Urinary bladder (tissue), 4 donors: ENCODE measurements around the gene ASS1. TPM values are rescaled to one million over a fixed set of nuclear protein-coding genes. Genes with fewer than 3 reads are reported as not detected.

Source experiments
- DNase-seq: peaks from one replicate; pipeline ENCODE4 v3.0.0-alpha.2; 2015; ENCODE audit errors: extremely low spot score
- H3K27ac ChIP-seq: one replicate; pipeline ENCODE4 v1.5.1; 2013; ENCODE audit warnings: low read depth, mild to moderate bottlenecking, moderate library complexity
- H3K36me3 ChIP-seq: one replicate; pipeline ENCODE4 v1.6.1; 2013; ENCODE audit warnings: mild to moderate bottlenecking, moderate library complexity; ENCODE audit not compliant: insufficient read depth
- H3K4me1 ChIP-seq: one replicate; pipeline ENCODE4 v1.6.1; 2013; ENCODE audit warnings: mild to moderate bottlenecking, moderate library complexity; ENCODE audit not compliant: insufficient read depth
- H3K4me3 ChIP-seq: one replicate; pipeline ENCODE4 v1.5.1; 2013; ENCODE audit warnings: low read depth, low read length
- whole genome bisulfite sequencing: extraction: QIAGEN DNeasy Blood & Tissue Kit; methylation state at CpG from one replicate; pipeline ENCODE4 v1.1.7; 2013; 5-methylcytosine and 5-hydroxymethylcytosine counted together
- polyA plus RNA-seq: library from polyadenylated mRNA; stranded (reverse); fragments of 200-250 nt; gene quantifications from one replicate; pipeline ENCODE4 v1.2.3, GENCODE V29; 2013
- total RNA-seq: library from RNA; depleted of rRNA; stranded (reverse); fragments of >200 nt; gene quantifications from one replicate; pipeline ENCODE4 v1.2.3, GENCODE V29; 2014
- donor health status: healthy with polysubstance abuse.
- donor health status: healthy.

Gene ASS1
- total and polyA plus RNA-seq, 2 donors: 59.5 to 115 TPM

DNA sequence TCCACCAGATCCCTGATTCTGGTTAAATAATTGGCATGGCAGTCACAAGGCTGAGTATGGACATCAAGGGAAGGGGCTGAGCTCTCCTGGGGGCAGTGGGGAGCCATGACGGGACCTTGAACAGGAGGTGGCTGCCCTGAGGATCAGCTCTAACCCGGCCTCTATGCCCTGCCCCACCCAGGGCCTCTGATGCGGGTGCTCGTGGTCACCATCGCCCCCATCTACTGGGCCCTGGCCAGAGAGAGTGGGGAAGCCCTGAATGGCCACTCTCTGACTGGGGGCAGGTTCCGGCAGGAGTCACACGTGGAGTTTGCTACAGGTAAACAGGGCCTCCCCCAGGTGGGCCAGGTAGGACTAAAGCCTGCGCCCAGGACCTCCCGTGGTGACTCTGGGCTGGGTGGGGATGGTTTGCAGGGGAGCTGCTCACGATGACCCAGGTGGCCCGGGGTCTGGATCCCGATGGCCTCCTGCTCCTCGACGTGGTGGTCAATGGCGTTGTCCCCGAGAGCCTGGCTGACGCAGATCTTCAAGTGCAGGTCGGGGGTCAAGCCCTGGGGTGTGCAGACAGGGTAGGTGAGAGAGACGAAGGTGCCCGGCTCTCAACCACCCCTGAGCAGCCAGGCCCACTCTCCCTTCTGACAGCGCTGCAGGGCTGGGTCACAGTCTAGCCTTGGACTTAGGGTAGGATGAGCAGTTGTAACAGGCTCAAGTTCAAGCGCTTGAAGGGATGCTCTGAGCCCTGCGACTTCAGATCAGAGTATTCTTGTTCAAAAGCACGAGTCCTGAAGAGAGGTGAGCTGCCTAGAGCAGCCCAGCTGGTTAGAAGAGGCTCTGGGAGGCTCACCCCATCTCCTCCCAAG is 19.9 kb upstream of the ASS1 start:
- Histone ChIP-seq H3K36me3 (no peaks in the 10 kb centered on the region), H3K27ac (no peak overlapping the region), H3K4me3 (no peak overlapping the region), H3K4me1 (no peaks in the 10 kb centered on the region)
- WGBS: 93% methylated on average over 24 of the region's 24 CpGs
- DNase-seq: no peak

DNA sequence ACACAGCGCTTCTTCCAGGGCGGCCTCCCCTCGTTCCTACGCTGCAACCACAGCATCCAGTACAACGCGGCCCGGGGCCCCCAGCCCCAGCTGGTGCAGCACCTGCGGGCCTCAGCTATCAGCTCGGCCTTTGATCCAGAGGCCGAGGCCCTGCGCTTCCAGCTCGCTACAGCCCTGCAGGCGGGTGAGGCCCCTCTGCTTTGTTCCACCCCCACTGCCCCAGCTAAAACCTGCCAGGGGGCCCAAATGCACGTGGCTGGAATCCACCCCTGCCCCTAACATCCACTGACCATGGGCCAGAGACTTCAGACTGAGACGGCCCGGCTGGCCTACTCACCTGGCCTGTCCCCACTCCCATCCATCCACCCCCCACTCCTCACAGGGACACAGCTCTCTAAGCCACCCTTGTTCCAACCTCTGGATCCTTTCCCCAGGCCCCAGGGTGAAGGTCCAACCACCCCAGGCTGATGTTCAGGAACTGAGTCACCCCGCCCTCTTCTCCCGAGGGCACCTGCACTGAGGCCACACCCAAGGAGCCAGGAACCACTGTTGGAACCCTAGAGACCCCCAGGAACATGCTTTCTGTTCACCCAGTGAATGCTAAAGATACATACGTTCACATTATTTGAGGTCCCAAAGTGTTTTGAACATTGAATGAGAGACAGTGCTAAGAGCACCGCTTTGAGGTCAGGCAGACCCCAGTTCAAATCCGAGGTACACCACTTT is 18.9 kb upstream of the ASS1 start:
- 90% methylated on average over 21 of the region's 21 CpGs for WGBS
- H3K4me3 ChIP-seq: no peak overlapping the region
- no peaks in the 10 kb centered on the region for H3K4me1 ChIP-seq
- no peaks in the 10 kb centered on the region for H3K36me3 ChIP-seq
- DNase-seq: no peak
- H3K27ac ChIP-seq: no peak overlapping the region

DNA sequence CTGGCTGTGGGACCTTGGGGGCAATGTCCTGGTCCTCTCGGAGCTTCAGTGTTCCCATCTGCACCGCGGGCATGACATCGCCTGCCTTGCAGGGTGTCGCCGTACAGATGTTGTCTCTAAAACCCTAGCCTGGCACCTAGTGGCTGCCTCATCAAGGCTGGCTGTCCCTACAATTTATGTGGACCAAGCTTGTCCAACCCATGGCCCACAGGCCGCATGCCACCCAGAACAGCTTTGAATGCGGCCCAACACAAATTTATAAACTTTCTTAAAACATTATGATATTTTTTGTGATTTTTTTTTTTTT is 18.3 kb upstream of the ASS1 start:
- no peak for DNase-seq
- 85% methylated on average over 8 of the region's 8 CpGs for WGBS
- no peaks in the 10 kb centered on the region for H3K4me1 ChIP-seq
- H3K36me3 ChIP-seq: no peaks in the 10 kb centered on the region
- H3K27ac ChIP-seq: no peak overlapping the region
- no peak overlapping the region for H3K4me3 ChIP-seq

DNA sequence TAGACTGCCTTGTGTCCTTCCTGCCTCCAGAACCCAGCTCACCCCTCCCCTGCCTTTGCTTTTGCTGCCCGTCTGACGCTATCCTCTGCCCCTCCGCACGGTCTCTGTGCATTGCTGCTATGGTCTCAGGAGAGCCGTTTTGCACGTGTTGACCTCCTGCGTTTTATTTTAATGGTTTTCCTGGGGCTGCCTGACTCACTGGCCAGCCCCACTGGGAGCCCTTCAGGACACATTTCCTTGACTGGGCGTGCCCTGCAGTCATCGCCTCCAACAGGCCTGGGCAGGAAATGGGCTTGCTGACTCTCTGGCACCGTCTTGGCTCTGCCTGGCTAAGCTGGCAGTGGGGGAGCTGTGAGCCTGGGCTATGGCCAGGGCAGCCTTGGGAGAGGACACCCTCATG is 17.9 kb upstream of the ASS1 start:
- Histone ChIP-seq H3K4me1 (no peaks in the 10 kb centered on the region), H3K27ac (no peak overlapping the region), H3K36me3 (no peaks in the 10 kb centered on the region), H3K4me3 (no peak overlapping the region)
- WGBS: 77% methylated on average over 10 of the region's 10 CpGs
- no peak for DNase-seq

DNA sequence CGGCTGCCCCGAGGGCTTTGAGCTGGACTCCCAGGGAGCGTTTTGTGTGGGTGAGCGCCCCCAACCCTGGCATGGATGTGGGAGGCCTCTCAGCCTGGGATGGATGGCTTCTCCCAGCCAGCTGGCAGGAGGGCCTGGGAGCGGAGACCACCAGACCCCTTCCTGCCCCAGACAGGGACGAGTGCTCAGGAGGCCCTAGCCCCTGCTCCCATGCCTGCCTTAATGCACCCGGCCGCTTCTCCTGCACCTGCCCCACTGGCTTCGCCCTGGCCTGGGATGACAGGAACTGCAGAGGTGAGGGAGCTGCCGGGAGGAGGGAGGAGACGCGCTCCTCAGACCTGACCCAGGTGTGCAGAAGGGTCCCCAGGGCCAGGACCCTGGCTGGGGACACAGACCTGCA is 17.4 kb upstream of the ASS1 start:
- DNase-seq: no peak

DNA sequence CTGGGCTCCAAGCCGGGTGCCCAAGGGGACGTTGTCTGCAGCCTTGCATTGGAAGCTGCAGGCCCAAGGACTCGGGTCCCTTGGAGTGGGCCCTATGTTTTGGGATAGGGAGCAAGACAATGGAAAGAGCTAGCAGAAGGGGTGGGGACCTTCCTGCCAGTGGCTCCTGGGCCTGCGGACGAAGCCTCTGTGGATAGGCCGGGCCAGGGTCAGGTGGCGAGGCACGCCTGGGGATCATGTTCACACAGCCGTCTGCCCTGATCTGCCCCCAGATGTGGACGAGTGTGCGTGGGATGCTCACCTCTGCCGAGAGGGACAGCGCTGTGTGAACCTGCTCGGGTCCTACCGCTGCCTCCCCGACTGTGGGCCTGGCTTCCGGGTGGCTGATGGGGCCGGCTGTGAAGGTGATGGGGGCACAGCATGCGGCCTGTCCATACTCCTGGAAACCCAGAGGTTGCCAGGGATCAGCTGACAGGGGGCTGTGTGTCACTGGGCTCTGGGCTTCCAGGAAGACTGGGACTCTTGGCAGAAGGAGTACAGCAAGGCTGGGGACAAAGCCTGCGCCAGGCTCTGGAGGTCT is 16.6 kb upstream of the ASS1 start:
- no peak for DNase-seq
- no peak overlapping the region for H3K27ac ChIP-seq
- no peaks in the 10 kb centered on the region for H3K4me1 ChIP-seq
- H3K4me3 ChIP-seq: no peak overlapping the region
- H3K36me3 ChIP-seq: no peaks in the 10 kb centered on the region
- 93% methylated on average over 20 of the region's 20 CpGs for WGBS

More for the DNA sequence above, 17.4 kb upstream of the ASS1 start:
- Histone ChIP-seq H3K36me3 (no peaks in the 10 kb centered on the region), H3K27ac (no peak overlapping the region), H3K4me3 (no peak overlapping the region), H3K4me1 (no peaks in the 10 kb centered on the region)
- 93% methylated on average over 12 of the region's 12 CpGs for WGBS

DNA sequence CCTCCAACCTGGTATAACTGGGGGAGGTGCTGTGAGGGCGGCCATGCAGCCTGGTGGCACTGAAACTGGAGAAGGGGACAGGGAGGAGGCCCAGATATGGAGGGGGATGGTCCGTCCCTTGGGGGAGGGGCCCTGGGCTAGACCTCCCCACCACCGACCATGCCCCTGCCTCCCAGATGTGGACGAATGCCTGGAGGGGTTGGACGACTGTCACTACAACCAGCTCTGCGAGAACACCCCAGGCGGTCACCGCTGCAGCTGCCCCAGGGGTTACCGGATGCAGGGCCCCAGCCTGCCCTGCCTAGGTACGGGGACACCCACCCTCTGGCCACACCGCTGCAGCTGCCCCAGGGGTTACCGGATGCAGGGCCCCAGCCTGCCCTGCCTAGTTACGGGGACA is 15.4 kb upstream of the ASS1 start:
- H3K4me3 ChIP-seq: no peak overlapping the region
- 81% methylated on average over 13 of the region's 13 CpGs for WGBS
- H3K27ac ChIP-seq: no peak overlapping the region
- DNase-seq: no peak
- no peaks in the 10 kb centered on the region for H3K36me3 ChIP-seq
- H3K4me1 ChIP-seq: no peaks in the 10 kb centered on the region

DNA sequence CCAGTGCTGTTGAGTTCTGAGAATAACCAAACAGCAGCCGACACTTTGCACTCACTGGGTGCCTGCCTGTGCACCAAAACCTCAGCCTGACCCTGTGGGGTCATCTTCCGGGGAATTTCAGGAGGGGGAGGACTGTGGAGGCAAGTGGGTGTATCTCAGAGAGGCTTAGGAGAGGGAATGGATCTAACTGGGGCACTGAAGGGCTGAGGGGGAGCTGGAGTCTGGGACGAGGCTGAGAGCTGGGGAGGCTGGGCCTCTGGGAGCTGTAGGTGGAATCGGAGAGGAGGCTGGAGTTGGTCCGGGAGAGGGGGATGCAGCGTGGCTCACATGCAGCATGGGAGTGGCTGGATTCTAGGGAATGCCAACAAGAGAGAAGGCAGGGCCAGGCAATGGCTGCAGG is 14.9 kb upstream of the ASS1 start:
- Histone ChIP-seq H3K36me3 (no peaks in the 10 kb centered on the region), H3K4me3 (no peak overlapping the region), H3K27ac (no peak overlapping the region), H3K4me1 (no peaks in the 10 kb centered on the region)
- 91% methylated on average over 6 of the region's 6 CpGs for WGBS
- no peak for DNase-seq

DNA sequence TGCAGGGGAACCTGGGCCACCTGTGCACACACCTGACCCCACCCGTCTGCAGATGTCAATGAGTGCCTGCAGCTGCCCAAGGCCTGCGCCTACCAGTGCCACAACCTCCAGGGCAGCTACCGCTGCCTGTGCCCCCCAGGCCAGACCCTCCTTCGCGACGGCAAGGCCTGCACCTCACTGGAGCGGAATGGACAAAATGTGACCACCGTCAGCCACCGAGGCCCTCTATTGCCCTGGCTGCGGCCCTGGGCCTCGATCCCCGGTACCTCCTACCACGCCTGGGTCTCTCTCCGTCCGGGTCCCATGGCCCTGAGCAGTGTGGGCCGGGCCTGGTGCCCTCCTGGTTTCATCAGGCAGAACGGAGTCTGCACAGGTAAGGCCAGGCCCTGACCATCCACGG is 14.5 kb upstream of the ASS1 start:
- Histone ChIP-seq H3K36me3 (no peaks in the 10 kb centered on the region), H3K27ac (no peak overlapping the region), H3K4me3 (no peak overlapping the region), H3K4me1 (no peaks in the 10 kb centered on the region)
- DNase-seq: no peak
- WGBS: 98% methylated on average over 18 of the region's 18 CpGs

DNA sequence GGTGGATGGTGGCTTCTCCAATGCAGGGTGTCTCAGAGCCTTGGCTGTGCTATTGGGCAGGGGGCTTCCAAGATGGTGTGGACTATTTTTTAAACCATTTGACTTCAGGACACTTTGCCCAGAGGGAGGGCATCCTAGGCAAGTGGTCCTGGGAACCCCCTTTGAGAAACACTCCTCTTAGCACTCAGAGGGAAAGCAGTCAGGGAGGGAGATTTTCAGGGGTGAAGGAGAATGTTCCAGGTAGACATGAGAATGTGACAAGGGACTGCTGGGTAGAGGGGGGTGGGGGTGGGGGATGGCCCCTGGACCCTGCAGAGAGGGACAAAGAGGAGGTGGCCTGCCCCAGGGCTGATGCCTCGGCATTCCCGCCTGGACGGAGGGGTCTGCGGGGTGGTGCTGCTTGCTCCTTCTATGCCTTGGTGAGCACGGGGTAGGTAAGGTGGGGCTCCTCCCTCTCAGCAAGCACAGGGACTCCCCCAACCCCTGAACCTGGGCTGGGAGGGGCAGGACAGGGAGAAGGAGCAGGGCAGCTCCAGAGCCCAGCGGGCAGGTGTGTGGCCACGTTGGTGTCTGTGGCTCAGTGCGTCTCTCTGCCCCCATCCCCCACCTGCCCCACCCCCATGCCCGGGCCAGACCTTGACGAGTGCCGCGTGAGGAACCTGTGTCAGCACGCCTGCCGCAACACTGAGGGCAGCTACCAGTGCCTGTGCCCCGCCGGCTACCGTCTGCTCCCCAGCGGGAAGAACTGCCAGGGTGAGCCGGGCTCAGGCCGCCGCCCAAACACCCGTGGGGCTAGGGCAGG is 13.8 kb upstream of the ASS1 start:
- H3K36me3 ChIP-seq: no peaks in the 10 kb centered on the region

DNA sequence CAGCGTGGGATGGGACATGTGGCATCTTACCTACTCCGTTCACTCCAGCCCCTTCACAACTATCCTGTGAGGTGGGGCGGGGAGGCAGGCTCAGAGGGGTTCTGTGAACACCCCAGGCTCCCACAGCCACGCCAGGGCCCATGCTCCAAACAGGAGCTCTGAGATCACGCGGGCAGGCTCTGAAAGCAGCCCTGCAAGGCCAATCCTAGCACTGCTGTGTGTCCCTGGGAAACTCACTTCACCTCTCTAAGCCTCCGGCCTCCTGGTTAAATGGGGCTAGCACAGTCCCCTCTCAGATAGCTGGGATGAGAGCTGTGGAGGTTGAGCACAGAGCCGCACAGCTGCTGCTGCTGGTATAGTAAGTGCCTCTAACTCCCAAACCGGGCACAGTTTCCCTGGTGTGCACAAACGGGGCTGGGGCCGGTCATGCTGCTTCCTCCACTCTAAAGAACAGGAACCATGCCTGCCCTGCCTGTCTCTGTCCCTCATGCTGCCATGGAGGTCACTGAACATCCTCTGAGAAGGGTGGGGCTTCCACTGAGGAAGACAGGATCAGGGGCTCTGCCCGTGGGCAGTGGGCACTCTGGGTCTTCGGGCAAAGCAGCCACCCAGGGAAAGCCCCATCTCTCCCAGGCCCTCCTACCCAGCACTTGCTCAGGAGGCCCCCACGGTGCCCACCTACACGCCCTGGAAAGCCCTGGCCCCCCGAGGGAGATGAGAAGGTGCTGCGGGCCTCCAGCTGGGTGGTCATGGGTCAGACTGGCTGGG is 13.0 kb upstream of the ASS1 start:
- Histone ChIP-seq H3K4me1 (no peaks in the 10 kb centered on the region), H3K36me3 (no peaks in the 10 kb centered on the region), H3K27ac (no peak overlapping the region), H3K4me3 (no peak overlapping the region)
- no peak for DNase-seq
- 91% methylated on average over 17 of the region's 17 CpGs for WGBS

More for the DNA sequence above, 13.8 kb upstream of the ASS1 start:
- 95% methylated on average over 22 of the region's 22 CpGs for WGBS
- H3K4me3 ChIP-seq: no peak overlapping the region
- no peaks in the 10 kb centered on the region for H3K4me1 ChIP-seq
- DNase-seq: no peak
- H3K27ac ChIP-seq: no peak overlapping the region

DNA sequence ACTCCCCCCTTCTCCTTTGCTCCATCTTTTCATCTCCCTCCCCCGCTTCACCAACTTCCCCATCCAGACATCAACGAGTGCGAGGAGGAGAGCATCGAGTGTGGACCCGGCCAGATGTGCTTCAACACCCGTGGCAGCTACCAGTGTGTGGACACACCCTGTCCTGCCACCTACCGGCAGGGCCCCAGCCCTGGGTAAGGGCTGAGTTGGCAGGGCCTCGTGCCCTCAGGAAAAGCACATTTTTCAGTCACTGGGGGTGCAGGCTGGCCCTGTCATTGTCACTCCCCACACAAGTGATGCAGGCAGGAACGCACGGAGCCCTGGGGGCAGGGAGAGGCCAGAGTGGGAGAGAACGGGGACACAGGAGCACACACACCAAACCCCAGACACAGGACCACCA is 12.4 kb upstream of the ASS1 start:
- no peaks in the 10 kb centered on the region for H3K4me1 ChIP-seq
- no peak for DNase-seq
- no peaks in the 10 kb centered on the region for H3K36me3 ChIP-seq
- H3K27ac ChIP-seq: no peak overlapping the region
- no peak overlapping the region for H3K4me3 ChIP-seq
- WGBS: 78% methylated on average over 11 of the region's 11 CpGs

DNA sequence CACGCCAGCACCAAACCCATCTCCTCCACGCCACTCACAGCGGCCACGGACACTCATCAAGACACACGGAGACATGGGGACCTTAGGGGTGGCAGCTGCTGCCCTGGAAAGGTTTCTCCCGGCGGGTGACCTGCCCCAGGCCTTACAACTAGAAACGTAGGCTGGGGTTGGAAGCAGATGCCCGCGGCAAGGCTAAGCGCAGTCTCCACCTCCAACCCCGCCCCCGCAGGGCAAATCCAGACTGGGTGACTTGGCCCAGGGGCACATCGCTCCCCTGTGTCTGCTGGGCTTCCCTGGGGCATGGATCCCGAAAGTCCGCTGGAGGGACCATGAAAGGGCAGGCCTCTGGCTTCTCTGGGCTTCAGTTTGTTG is 12.0 kb upstream of the ASS1 start:
- no peak overlapping the region for H3K4me3 ChIP-seq
- WGBS: 65% methylated on average over 16 of the region's 16 CpGs

More for the DNA sequence above, 12.0 kb upstream of the ASS1 start:
- H3K27ac ChIP-seq: no peak overlapping the region
- H3K36me3 ChIP-seq: no peaks in the 10 kb centered on the region
- no peaks in the 10 kb centered on the region for H3K4me1 ChIP-seq
- DNase-seq: no peak
